IMR-90 (cell line): ENCODE data around the gene UMODL1. TPM values are rescaled to one million over a fixed set of nuclear protein-coding genes. Genes with fewer than 3 reads are reported as not detected.

Source experiments
- ATAC-seq: fragments of 200-7000 bp; cut with Tn5 transposase; 2 replicates; pipeline ENCODE4 v1.9.1; 2020; ENCODE audit warnings: low read depth, mild to moderate bottlenecking, moderate library complexity
- BruUV-seq: library from RNA; stranded (reverse); fragments of 400-500 nt; replicated peaks from 2 replicates; lab custom pipeline; 2021; lab: Mats Ljungman, UMichigan
- CTCF ChIA-PET: fragments of 300-600 bp; formaldehyde crosslinking; extraction: SDS; loops from one replicate; lab custom pipeline; 2021; ENCODE audit warnings: antibody characterized with exemption; lab: Yijun Ruan, JAX
- POLR2A ChIA-PET: fragments of 300-600 bp; sonication (Branson Sonifier 250); formaldehyde crosslinking; loops from one replicate; lab custom pipeline; 2022; ENCODE audit warnings: antibody characterized with exemption; ENCODE audit not compliant: unreplicated experiment; lab: Charles Lee
- DNase-seq: peaks from one replicate; pipeline ENCODE4 v3.0.0; 2013
- H2AFZ ChIP-seq: replicated peaks from 2 replicates; pipeline ENCODE3; 2013; ENCODE audit warnings: low read length, mild to moderate bottlenecking; ENCODE audit not compliant: poor library complexity
- H2AK5ac ChIP-seq: 2 replicates; pipeline ENCODE4 v1.6.1; 2013; ENCODE audit warnings: low read depth, low read length, inconsistent platforms
- H2AK9ac ChIP-seq: replicated peaks from 2 replicates; pipeline ENCODE3; 2013; ENCODE audit warnings: mild to moderate bottlenecking, low read depth, low read length, moderate library complexity; ENCODE audit not compliant: poor library complexity
- H2BK120ac ChIP-seq: 2 replicates; pipeline ENCODE4 v1.6.1; 2013; ENCODE audit warnings: low read depth, low read length, inconsistent platforms
- H2BK15ac ChIP-seq: 3 replicates; pipeline ENCODE4 v1.6.1; 2013; ENCODE audit warnings: low read depth, low read length, inconsistent platforms
- H2BK20ac ChIP-seq: 2 replicates; pipeline ENCODE4 v1.6.1; 2013; ENCODE audit warnings: low read depth, mild to moderate bottlenecking, inconsistent platforms, low read length, moderate library complexity
- H2BK5ac ChIP-seq: 2 replicates; pipeline ENCODE4 v1.6.1; 2013; ENCODE audit warnings: mild to moderate bottlenecking, low read depth, low read length, inconsistent platforms; ENCODE audit not compliant: poor library complexity, severe bottlenecking
- H3K14ac ChIP-seq: replicated peaks from 2 replicates; pipeline ENCODE4 v1.6.1; 2013; ENCODE audit warnings: low read depth, low read length, inconsistent platforms
- H3K18ac ChIP-seq: 2 replicates; pipeline ENCODE4 v1.6.1; 2013; ENCODE audit warnings: low read depth, low read length, control low read depth
- H3K23ac ChIP-seq: 2 replicates; pipeline ENCODE4 v1.6.1; 2013; ENCODE audit warnings: low read depth, low read length, inconsistent platforms
- H3K27ac ChIP-seq: 2 replicates; pipeline ENCODE4 v1.5.1; 2013; ENCODE audit warnings: mild to moderate bottlenecking, control low read depth, low read length; ENCODE audit not compliant: insufficient read depth
- H3K27me3 ChIP-seq: 2 replicates; pipeline ENCODE4 v1.6.1; 2013; ENCODE audit warnings: low read length; ENCODE audit not compliant: control insufficient read depth, insufficient read depth
- H3K36me3 ChIP-seq: 2 replicates; pipeline ENCODE4 v1.6.1; 2013; ENCODE audit warnings: low read length, mixed read lengths; ENCODE audit not compliant: control insufficient read depth, insufficient read depth
- H3K4ac ChIP-seq: 2 replicates; pipeline ENCODE4 v1.6.1; 2013; ENCODE audit warnings: low read depth, low read length, inconsistent platforms
- H3K4me1 ChIP-seq: 2 replicates; pipeline ENCODE4 v1.6.1; 2013; ENCODE audit warnings: low read length, mixed read lengths; ENCODE audit not compliant: control insufficient read depth, insufficient read depth
- H3K4me2 ChIP-seq: 2 replicates; pipeline ENCODE4 v1.6.1; 2013; ENCODE audit warnings: low read depth, mild to moderate bottlenecking, control low read depth, low read length, moderate library complexity
- H3K4me3 ChIP-seq: 2 replicates; pipeline ENCODE4 v1.5.1; 2013; ENCODE audit warnings: low read depth, mild to moderate bottlenecking, control low read depth, low read length, moderate library complexity; ENCODE audit not compliant: insufficient read depth
- H3K56ac ChIP-seq: 2 replicates; pipeline ENCODE4 v1.6.1; 2013; ENCODE audit warnings: low read length, inconsistent platforms; ENCODE audit not compliant: insufficient read depth; ENCODE audit errors: extremely low read depth
- H3K79me1 ChIP-seq, 2 experiments: 2 replicates each; pipeline ENCODE4 v1.6.1; 2013; ENCODE audit warnings: low read length in 2 of 2, inconsistent platforms in 1 of 2, low read depth in 1 of 2
- H3K9ac ChIP-seq: 2 replicates; pipeline ENCODE4 v1.6.1; 2013; ENCODE audit warnings: low read depth, low read length, control low read depth
- H3K9me1 ChIP-seq: 2 replicates; pipeline ENCODE4 v1.6.1; 2013; ENCODE audit warnings: low read length, inconsistent platforms; ENCODE audit not compliant: insufficient read depth
- H3K9me3 ChIP-seq: 2 replicates; pipeline ENCODE4 v1.6.1; 2013; ENCODE audit warnings: low read length; ENCODE audit not compliant: control insufficient read depth, insufficient read depth
- H4K20me1 ChIP-seq: 2 replicates; pipeline ENCODE4 v1.6.1; 2013; ENCODE audit warnings: low read length, inconsistent platforms; ENCODE audit not compliant: insufficient read depth
- H4K5ac ChIP-seq: 2 replicates; pipeline ENCODE4 v1.6.1; 2013; ENCODE audit warnings: mild to moderate bottlenecking, low read depth, low read length, control low read depth
- H4K8ac ChIP-seq, 2 experiments: 2 replicates each; pipeline ENCODE4 v1.6.1; 2013; ENCODE audit warnings: low read depth in 2 of 2, low read length in 2 of 2, control low read depth in 1 of 2, inconsistent platforms in 1 of 2
- H4K91ac ChIP-seq: 2 replicates; pipeline ENCODE4 v1.6.1; 2013; ENCODE audit warnings: low read depth, low read length, inconsistent platforms; ENCODE audit not compliant: insufficient read depth
- FOS ChIP-seq: fragments of 150-350 bp; IDR thresholded peaks from 2 replicates; pipeline ENCODE4 v1.6.1; 2016; ENCODE audit warnings: low read depth, low read length
- RCOR1 ChIP-seq: IDR thresholded peaks from 2 replicates; pipeline ENCODE4 v1.6.1; 2012; ENCODE audit warnings: mild to moderate bottlenecking, low read length, improper control_type of control experiment; ENCODE audit not compliant: insufficient replicate concordance
- WGBS, 2 experiments: methylation state at CpG; one replicate each; pipeline versions ENCODE4 v1.1.5 to v1.1.7; 2013; ENCODE audit warnings: missing lambda C conversion rate in 2 of 2; ENCODE audit not compliant: insufficient read length in 1 of 2; ENCODE audit errors: extremely low coverage in 2 of 2; 5-methylcytosine and 5-hydroxymethylcytosine counted together
- dilution Hi-C: fragments of 300-500 bp; cut with HindIII; formaldehyde crosslinking; loops from one replicate; pipeline ENCODE4 v1.14.3; 2018; ENCODE audit warnings: low sequenced_read_pairs; ENCODE audit not compliant: unreplicated experiment
- in situ Hi-C: fragments of 300-500 bp; cut with MboI; formaldehyde crosslinking; loops from 3 replicates; pipeline ENCODE4 v1.14.3; 2019; ENCODE audit warnings: low sequenced_read_pairs, inconsistent platforms, mixed read lengths
- intact Hi-C: fragments of 100-400 bp; cut with micrococcal nuclease; formaldehyde crosslinking; loops from 2 replicates; pipeline ENCODE4 v1.10.0; 2022
- polyA plus RNA-seq, 3 experiments: library from polyadenylated mRNA; depleted of rRNA; stranded (reverse); fragments of >200 nt; gene quantifications; 2 replicates each; pipeline ENCODE4 v1.2.3, GENCODE V29; 2012; ENCODE audit warnings: low replicate concordance in 1 of 3
- total RNA-seq: library from RNA; depleted of rRNA; stranded (reverse); fragments of >200 nt; gene quantifications from 2 replicates; pipeline ENCODE4 v1.2.3, GENCODE V29; 2012

UMODL1 gene
- total and polyA plus RNA-seq, 2 of the 4 experiments (the other 2 are of a cell fraction) = 0.02 TPM; not detected in 1

DNA sequence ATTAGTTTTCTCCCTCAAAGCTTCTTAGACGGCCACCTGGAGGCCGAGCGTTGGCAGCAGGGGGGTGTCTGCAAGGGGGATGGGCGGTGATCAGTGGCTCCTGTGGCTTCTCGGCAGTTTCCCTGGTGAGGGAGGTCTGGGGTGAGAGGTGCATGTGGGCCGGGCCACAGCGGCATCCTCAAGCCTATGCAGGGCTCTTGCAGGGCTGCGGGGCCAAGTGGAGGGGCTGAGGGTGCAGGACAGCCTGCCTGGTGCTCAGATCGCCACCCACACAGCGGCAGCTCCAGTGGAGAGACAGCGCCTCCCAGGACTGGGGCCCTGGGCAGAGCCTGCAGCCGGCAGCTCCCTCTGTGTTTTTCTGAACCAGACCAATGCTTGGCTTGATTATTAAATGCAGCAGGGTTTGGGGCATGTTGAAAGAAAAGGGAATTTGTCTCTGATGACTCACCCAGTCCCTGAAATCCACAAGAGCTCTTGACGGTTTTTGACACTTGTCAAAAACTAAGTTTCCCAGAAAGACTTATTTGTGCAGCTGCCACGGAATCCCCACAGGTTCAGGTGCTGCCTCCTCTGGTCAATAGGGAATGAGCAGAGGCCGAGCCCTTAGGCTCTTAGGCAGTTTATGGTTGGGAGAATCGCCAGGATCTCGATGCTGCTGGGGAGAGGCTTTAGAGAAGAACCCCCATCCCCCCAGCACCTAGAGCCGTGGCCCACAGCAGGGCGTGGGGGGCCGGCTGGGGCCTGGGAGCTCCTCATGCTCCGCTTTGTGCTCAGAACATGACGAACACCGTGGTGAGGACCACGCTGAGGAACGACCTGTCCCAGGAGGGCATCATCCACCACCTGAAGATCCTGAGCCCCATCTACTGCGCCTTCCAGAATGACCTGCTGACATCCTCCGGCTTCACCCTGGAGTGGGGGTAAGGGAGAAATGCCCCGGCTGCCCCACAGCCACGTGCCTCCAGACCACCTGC, 54.7 kb downstream of the UMODL1 start:
- CTCF ChIA-PET = interaction anchor here (0.7 to 1.6 kb wide), 3 partner anchors 9 to 513 kb away, joined by 3 to 4 read pairs (median 4); no protein-coding TSS in a partner anchor
- dilution Hi-C loops = no loop called here
- no TSS peak for BruUV-seq

More for the DNA sequence above, 54.7 kb downstream of the UMODL1 start:
- no peaks in the 10 kb centered on the region for H3K36me3 ChIP-seq
- H2BK120ac ChIP-seq = no peak overlapping the region
- intact Hi-C loops (no loop called here), in situ Hi-C loops (no loop called here)
- DNase-seq (peak; percentile 59), ATAC-seq (peak; percentile 82)
- 64% methylated on average over 11 of the region's 29 CpGs; no CpG with 5 or more reads in 1 of the 2 experiments for WGBS, 2 experiments
- H3K9me3 ChIP-seq = no peaks in the 10 kb centered on the region
- no peaks in the 10 kb centered on the region for H3K9me1 ChIP-seq
- H3K27me3 ChIP-seq = peaks cover 35% of the 10 kb centered on the region; the same call in 1 of the 2 replicates
- H4K5ac ChIP-seq = no peak overlapping the region
- H4K20me1 ChIP-seq = no peaks in the 10 kb centered on the region; the same call in 1 of the 2 replicates
- no peak overlapping the region for H3K23ac ChIP-seq
- H4K8ac ChIP-seq = no peak overlapping the region
- H3K18ac ChIP-seq = no peak overlapping the region
- H3K4me1 ChIP-seq = peaks cover 7% of the 10 kb centered on the region; the same call in 1 of the 2 replicates
- no peak overlapping the region for H3K9ac ChIP-seq
- no peak overlapping the region for H2AK9ac ChIP-seq
- no peak overlapping the region for H3K56ac ChIP-seq
- H2AK5ac ChIP-seq = no peak overlapping the region
- no peak overlapping the region for H4K91ac ChIP-seq
- no peaks in the 10 kb centered on the region for H3K79me1 ChIP-seq
- POLR2A ChIA-PET = interaction anchor here (0.6 kb wide), 1 partner anchor 13 kb away, joined by 7 read pairs; no protein-coding TSS in a partner anchor
- H3K4me2 ChIP-seq = no peak overlapping the region
- peak overlapping the region; percentile 41 for H2AFZ ChIP-seq
- H3K4me3 ChIP-seq = no peak overlapping the region
- no peak overlapping the region for H3K14ac ChIP-seq
- TF ChIP-seq RCOR1 (no peak), FOS (0 out of 2 replicates have a peak, but pooled peaks have one; percentile 16)
- no peak overlapping the region for H2BK15ac ChIP-seq
- no peak overlapping the region for H3K27ac ChIP-seq
- H2BK5ac ChIP-seq = no peak overlapping the region
- no peak overlapping the region for H3K4ac ChIP-seq
- H2BK20ac ChIP-seq = no peak overlapping the region
